GM20000 (cell line): ENCODE measurements around the gene SCN5A.

Experiments
- DNase-seq: peaks from one replicate; pipeline ENCODE4 v3.0.0; 2012; ENCODE audit warnings: low spot score
- TF ChIP-seq, protein P1 (sequence below): IDR thresholded peaks from 2 replicates; pipeline ENCODE4 v1.5.1; 2012; ENCODE audit warnings: mild to moderate bottlenecking, control low read depth; ENCODE audit errors: extremely low read depth, missing control alignments

The SCN5A gene

DNA sequence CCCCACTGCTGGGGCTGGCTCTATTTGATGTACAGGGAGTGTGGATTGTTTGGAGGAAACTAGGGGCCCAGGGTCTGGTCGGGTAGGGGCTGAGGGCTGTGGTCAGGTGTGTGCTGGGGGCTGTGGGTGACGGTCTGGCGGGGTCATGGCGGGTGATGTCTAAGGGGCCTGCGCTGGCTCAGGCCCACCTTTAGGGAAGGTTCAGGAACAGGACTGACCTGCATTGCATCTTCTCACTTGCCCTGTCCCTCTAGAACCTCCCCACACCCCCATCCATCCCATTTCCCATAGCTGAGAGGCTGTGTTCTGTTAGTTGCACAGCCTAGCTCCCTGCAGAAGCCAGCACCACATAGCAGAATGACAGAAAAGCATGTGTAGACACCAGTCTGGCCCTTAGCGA lies 39.1 kb downstream of the SCN5A start:
- no peak for DNase-seq
- TF ChIP-seq, protein P1, sequence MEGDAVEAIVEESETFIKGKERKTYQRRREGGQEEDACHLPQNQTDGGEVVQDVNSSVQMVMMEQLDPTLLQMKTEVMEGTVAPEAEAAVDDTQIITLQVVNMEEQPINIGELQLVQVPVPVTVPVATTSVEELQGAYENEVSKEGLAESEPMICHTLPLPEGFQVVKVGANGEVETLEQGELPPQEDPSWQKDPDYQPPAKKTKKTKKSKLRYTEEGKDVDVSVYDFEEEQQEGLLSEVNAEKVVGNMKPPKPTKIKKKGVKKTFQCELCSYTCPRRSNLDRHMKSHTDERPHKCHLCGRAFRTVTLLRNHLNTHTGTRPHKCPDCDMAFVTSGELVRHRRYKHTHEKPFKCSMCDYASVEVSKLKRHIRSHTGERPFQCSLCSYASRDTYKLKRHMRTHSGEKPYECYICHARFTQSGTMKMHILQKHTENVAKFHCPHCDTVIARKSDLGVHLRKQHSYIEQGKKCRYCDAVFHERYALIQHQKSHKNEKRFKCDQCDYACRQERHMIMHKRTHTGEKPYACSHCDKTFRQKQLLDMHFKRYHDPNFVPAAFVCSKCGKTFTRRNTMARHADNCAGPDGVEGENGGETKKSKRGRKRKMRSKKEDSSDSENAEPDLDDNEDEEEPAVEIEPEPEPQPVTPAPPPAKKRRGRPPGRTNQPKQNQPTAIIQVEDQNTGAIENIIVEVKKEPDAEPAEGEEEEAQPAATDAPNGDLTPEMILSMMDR, result no peak

DNA sequence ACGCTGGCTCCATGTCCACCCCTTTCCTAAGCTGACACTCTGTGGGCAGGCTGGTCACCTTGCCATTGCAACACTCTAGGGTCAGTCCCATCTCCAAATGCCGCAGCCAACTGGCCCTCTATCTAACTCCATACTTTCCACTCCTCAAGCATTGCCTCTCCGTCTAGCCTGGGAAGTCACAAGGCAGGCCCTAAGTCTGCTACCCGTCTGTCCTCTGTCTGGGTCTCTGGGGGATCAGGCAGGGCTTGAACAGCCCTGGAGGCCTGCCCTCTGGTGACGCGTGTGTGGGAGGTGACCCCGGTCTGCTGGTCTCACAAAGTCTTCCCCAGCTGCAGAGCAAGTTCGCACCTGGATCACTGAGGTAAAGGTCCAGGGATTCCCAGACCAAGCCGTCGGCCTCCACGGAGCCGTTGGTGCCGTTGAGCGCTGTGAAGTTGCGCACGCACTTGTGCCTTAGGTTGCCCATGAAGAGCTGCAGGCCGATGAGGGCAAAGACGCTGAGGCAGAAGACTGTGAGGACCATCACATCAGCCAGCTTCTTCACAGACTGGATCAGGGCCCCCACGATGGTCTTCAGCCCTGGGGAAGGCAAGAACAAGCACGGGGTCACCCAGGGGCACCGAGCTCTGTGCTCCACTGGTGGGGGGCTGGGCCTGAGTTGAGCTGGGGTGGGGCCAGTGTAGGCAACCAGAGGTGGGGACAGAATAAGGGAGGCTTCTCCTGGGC lies 39.9 kb downstream of the SCN5A start:
- no peak for DNase-seq
- TF ChIP-seq, protein P1, result no peak

DNA sequence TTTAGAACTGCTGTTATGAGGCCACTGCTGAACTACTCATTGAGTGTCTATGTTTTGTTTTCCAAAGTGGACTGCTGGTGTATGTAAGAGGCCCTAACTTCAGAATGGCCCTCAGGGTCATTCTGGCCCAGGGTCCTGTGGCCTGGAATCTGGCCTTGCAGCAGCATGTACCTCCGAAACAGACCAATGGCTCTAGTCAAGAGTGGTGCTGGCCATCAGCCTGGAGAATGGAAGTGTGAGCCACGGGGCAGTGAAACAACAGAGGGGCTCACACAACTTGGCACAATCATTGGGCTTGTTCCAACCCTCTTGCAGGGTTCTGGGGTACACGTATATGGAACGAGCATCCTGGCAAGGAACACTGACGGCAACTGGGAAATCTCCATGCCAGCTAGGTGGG lies 40.5 kb downstream of the SCN5A start:
- TF ChIP-seq, protein P1, result no peak
- no peak for DNase-seq

DNA sequence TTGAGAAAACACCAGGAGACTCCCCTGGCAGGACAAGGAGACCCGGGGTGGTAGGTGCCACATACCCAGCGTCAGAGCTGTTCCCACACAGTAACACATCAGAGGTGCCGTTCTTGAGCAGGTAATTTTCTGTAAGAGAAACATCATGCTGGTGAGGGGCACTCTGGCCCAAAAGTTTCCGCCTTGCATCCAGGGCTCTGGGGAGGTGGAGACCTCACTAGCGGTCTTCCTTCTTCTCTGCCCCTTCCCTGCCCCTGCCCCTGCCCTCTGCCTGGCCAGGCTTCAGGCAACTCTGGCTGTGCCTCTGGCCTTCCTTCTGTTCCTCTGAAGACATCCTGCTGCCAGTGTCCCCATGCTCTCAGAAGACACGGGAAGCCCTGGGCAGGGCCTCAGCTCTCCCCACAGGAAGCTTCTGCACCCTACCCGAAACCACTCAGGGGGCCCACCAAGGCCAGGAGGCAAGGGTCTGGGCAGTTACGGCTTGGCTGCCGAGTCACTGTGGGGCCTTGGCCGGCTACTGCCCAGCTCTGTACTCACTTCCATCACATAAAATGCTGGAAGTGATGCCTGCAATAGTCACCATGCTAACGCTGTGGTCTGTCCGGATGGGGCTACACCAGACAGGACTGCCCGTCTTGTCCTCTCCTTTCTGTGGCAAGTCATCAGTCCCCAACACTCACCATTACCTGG lies 41.3 kb downstream of the SCN5A start:
- TF ChIP-seq, protein P1, result no peak
- no peak for DNase-seq

DNA sequence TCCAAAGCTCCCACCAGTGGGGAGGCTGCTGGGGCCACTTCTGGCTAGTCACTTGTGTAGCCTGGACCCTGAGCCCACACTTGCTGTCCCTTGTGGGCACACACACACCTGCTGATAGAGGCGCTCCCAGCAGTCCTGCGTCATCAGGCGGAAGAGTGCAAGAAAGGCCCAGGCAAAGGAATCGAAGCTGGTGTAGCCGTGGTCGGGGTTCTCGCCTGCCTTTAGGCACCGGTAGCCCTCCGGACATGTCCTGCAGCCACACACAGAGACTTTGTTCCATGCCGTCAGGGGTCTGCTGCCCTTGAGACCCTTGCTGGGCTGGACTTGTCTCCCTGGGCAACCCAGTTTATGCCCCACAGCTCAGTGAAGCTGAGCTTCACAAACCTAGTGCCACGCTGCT lies 42.9 kb downstream of the SCN5A start:
- no peak for DNase-seq
- TF ChIP-seq, protein P1, result no peak

DNA sequence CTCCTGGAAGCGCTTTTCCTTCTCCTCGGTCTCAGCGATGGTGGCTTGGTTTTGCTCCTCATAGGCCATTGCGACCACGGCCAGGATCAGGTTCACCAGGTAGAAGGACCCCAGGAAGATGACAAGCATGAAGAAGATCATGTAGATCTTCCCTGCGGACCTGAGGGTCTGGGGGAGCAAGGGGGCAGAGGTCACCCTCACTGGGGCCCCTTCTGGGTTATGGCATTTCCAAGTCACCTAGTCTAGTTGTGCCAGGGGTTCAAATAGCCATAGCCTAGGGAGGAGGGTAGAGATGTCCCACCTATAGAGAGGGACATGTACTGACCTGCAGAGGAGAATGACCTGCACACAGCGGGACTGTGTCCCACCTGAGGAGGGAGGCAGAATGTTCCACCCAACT lies 43.5 kb downstream of the SCN5A start:
- DNase-seq, result no peak
- TF ChIP-seq, protein P1, result no peak

DNA sequence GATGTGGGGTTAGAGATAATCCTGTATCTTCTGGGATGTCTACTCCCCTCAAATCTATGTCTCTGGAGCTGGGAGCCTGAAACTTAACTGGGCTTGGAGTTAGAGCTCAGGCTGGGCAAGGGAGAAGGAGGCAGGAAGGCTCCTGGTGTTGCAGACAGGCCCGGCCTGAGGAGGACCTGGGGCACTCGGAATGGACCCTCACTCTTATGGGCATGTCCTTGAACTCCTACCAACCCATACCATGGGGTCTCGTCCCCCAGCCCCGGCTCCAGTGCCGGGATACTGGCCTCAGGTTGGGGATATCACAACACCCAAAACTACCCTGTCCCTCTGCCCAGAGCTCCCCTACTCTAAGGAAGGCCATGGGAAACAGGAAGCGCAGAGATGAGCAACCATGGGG lies 45.2 kb downstream of the SCN5A start:
- no peak for DNase-seq
- TF ChIP-seq, protein P1, result no peak
